Fibroblast of peridontal ligament (primary cell): ENCODE measurements around the gene NUTM2D.
"Not testable (repeated sequence)": the region's sequence is repeated elsewhere in the genome, so short reads cannot be mapped to it uniquely, and the experiment has no call there.

Source experiments
- DNase-seq: peaks from one replicate; pipeline ENCODE4 v3.0.0-alpha.2; 2010; ENCODE audit errors: extremely low read depth

Gene NUTM2D

GRCh38 chr10:87357444-87357843 is at the start of gene NUTM2D:
TSS of gene NUTM2D (plus strand) at chr10:87357744. CDS start at chr10:87358266, 522 bp downstream.
- DNase-seq = not testable (repeated sequence)

- not testable (repeated sequence) for DNase-seq
Observed at GRCh38 chr10:87308702-87309101, 48.8 kb upstream of the NUTM2D start.

- not testable (repeated sequence) for DNase-seq
Observed at GRCh38 chr10:87309657-87310056, 47.9 kb upstream of the NUTM2D start.

GRCh38 chr10:87311521-87311920 is 46.0 kb upstream of the NUTM2D start:
- not testable (repeated sequence) for DNase-seq

GRCh38 chr10:87313649-87314359 is 43.7 kb upstream of the NUTM2D start:
- not testable (repeated sequence) for DNase-seq

- not testable (repeated sequence) for DNase-seq
Observed at GRCh38 chr10:87314360-87314973, 43.1 kb upstream of the NUTM2D start.

- peak; percentile 8 for DNase-seq
Observed at GRCh38 chr10:87321505-87321904, 36.0 kb upstream of the NUTM2D start.

GRCh38 chr10:87324559-87324958 is 33.0 kb upstream of the NUTM2D start:
- DNase-seq = not testable (repeated sequence)

GRCh38 chr10:87327958-87328357 is 29.6 kb upstream of the NUTM2D start:
- DNase-seq = peak; percentile 19

GRCh38 chr10:87329131-87329530 is 28.4 kb upstream of the NUTM2D start:
- not testable (repeated sequence) for DNase-seq

GRCh38 chr10:87332687-87333086 is 24.9 kb upstream of the NUTM2D start:
- not testable (repeated sequence) for DNase-seq

GRCh38 chr10:87340411-87340810 is 17.1 kb upstream of the NUTM2D start:
- peak; percentile 25 for DNase-seq

- not testable (repeated sequence) for DNase-seq
Observed at GRCh38 chr10:87341546-87342142, 15.9 kb upstream of the NUTM2D start.

- DNase-seq = peak; percentile 90
Observed at GRCh38 chr10:87342249-87342710, 15.3 kb upstream of the NUTM2D start.

GRCh38 chr10:87342711-87343258 is 14.8 kb upstream of the NUTM2D start:
- peak; percentile 61 for DNase-seq

- not testable (repeated sequence) for DNase-seq
Observed at GRCh38 chr10:87345743-87346142, 11.8 kb upstream of the NUTM2D start.

GRCh38 chr10:87350161-87350560 is 7.4 kb upstream of the NUTM2D start:
- not testable (repeated sequence) for DNase-seq

GRCh38 chr10:87352825-87353224 is 4.7 kb upstream of the NUTM2D start:
- DNase-seq = not testable (repeated sequence)

GRCh38 chr10:87355110-87355509 is 2.4 kb upstream of the NUTM2D start:
- not testable (repeated sequence) for DNase-seq

GRCh38 chr10:87358159-87358558 is 615 bp downstream of the NUTM2D start:
- DNase-seq = not testable (repeated sequence)

- not testable (repeated sequence) for DNase-seq
Observed at GRCh38 chr10:87369514-87370112, 12.1 kb downstream of the NUTM2D start.

GRCh38 chr10:87374091-87374490 is 16.5 kb downstream of the NUTM2D start:
- peak; percentile 14 for DNase-seq
